Esophagus squamous epithelium (tissue), 5 donors: ENCODE results near the gene TMEM9B. TPM values are rescaled to one million over a fixed set of nuclear protein-coding genes. Genes with fewer than 3 reads are reported as not detected.

Experiments
- DNase-seq: peaks from one replicate; lab custom pipeline; 2025; lab: John Stamatoyannopoulos, UW
- H3K27ac ChIP-seq, 4 donors: fragments of 200-600 bp; sonication (generic); one replicate each; pipeline ENCODE4 v1.5.1; 2016 to 2019; ENCODE audit warnings: mild to moderate bottlenecking in 1 of 4
- H3K27me3 ChIP-seq, 4 donors: fragments of 200-600 bp; sonication (generic); 1 replicate in 3 of 4; 2 replicates in 1 of 4; pipeline versions ENCODE4 v1.5.1 to v1.6.0; 2017 to 2021; ENCODE audit warnings: antibody characterized with exemption in 1 of 4
- H3K36me3 ChIP-seq, 3 donors: fragments of 200-600 bp; sonication (generic); one replicate each; pipeline ENCODE4 v1.5.1; 2016 to 2019
- H3K4me1 ChIP-seq, 3 donors: fragments of 200-600 bp; sonication (generic); one replicate each; pipeline ENCODE4 v1.5.1; 2017 to 2019
- H3K4me3 ChIP-seq, 4 donors: fragments of 200-600 bp; sonication (generic); 1 replicate in 3 of 4; 2 replicates in 1 of 4; pipeline ENCODE4 v1.5.1; 2016 to 2019; ENCODE audit warnings: mild to moderate bottlenecking in 2 of 4, moderate library complexity in 1 of 4
- H3K9me3 ChIP-seq, 3 donors: fragments of 200-600 bp; sonication (generic); one replicate each; pipeline ENCODE4 v1.5.1; 2016 to 2019
- CTCF ChIP-seq, 6 experiments: fragments of 450-650 bp in 4 of 6; fragments of 200-600 bp in 2 of 6; sonication (generic) in 2 of 6; IDR thresholded peaks; one replicate each; pipeline ENCODE4 v1.5.1; 2016 to 2019; ENCODE audit warnings: antibody characterized with exemption in 6 of 6, mild to moderate bottlenecking in 4 of 6, moderate library complexity in 4 of 6
- POLR2A ChIP-seq, 4 donors: fragments of 450-650 bp; IDR thresholded peaks; one replicate each; pipeline ENCODE4 v1.6.1; 2017; ENCODE audit warnings: antibody characterized with exemption in 4 of 4, mild to moderate bottlenecking in 4 of 4, moderate library complexity in 3 of 4
- intact Hi-C: fragments of 100-400 bp; cut with DNase I; formaldehyde crosslinking; loops from one replicate; pipeline ENCODE4 v1.15.0; 2022
- small RNA-seq, 4 donors: library from RNA; depleted of rRNA; stranded (forward); fragments of <200 nt; gene quantifications; one replicate each; pipeline ENCODE3, GENCODE V24; 2016
- total RNA-seq, 4 donors: library from RNA; depleted of rRNA; stranded (reverse); fragments of >200 nt; gene quantifications; one replicate each; pipeline ENCODE4 v1.1.0, GENCODE V29; 2016
- donor health status: DM: yes; HTN: yes; CAD: no.

Gene TMEM9B
- total RNA-seq, 4 donors from 2014 or later: 41.7 to 73.2 (median 57.6) TPM

GRCh38 chr11:8899119-8899753 lies 65.0 kb downstream of the TMEM9B start:
- Histone ChIP-seq H3K9me3 (peaks cover 0 to 21% (median 4%) of the 10 kb centered on the region in 3 donors), H3K4me3 (no peak overlapping the region), H3K27me3 (no peaks in the 10 kb centered on the region), H3K36me3 (no peaks in the 10 kb centered on the region), H3K4me1 (no peaks in the 10 kb centered on the region), H3K27ac (no peak overlapping the region)
- no peak for DNase-seq
- TF ChIP-seq POLR2A (IDR thresholded peaks at IDR 0.05) (no peak), CTCF (IDR thresholded peaks at IDR 0.05) (no peak)
- intact Hi-C loops: no loop called here

Small RNAs within 50 kb of the gene (small RNA-seq; reads per million reads assigned to genes)
- 0 reads per million in 4 donors for gene RF00019

Other genes starting within 250 kb of the TMEM9B start
- gene AKIP1, start 53.3 kb downstream of the TMEM9B start, total RNA-seq: 10 to 100 TPM in 3 of 4 donors, 1 to 10 TPM in 1; 9.8 to 37.2 (median 23.1) TPM
- not detected for gene C11orf16, start 31.5 kb downstream of the TMEM9B start, total RNA-seq
- gene ASCL3, start 21.4 kb downstream of the TMEM9B start, total RNA-seq: not detected
- gene NRIP3, start 39.6 kb upstream of the TMEM9B start, total RNA-seq: 1 to 10 TPM in 2 of 4 donors, under 1 TPM in 2; 0.66 to 1.4 (median 1.0) TPM
- gene SCUBE2, start 127.2 kb upstream of the TMEM9B start, total RNA-seq: 1 to 10 TPM in 3 of 4 donors, under 1 TPM in 1; 0.97 to 4.9 (median 3.8) TPM